Activated CD8-positive, alpha-beta memory T cell treated with anti-CD3 and anti-CD28 coated beads for 1 hour (primary cell): ENCODE measurements around the gene DHX35.

ENCODE experiments used
- DNase-seq, 2 donors: peaks; one replicate each; pipeline ENCODE4 v3.0.0-alpha.2; 2020; ENCODE audit warnings: low read depth in 1 of 2; ENCODE audit errors: extremely low read depth in 1 of 2

Gene DHX35

DNA sequence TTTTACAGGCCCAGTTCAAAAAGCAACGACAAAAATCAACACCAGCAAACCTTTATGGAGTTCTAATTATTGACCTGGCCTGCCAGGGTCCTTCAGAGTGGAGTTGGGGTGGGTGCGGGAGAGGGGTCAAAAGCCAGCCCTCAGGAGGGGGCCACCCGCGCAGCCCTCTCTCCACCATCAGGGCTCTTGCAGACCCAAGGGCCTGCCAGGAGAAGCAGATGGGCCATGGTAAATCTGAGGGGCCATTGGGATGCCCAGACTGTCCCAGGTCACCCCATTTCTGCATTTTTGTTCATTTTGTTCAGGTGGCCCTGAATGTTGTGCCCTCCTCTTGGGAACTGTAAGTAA, 88.4 kb downstream of the DHX35 start:
- no peak for DNase-seq

DNA sequence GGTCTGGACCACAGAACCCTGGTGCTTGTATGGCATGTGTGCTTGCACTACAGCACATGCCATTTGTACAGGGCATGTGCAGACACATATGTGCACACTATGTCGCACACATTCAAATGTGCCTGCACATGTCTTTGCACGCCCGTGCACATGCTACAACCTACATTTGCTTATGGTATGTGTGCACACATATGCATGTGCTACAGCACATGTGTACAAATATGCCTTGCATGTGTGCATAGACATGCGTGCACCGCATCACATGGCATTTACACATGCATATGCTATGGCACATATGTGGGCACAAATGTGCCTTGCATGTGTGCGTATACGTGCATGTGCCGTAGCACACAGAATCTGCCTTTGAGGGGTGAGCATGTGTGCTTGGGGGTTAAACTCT, 90.5 kb downstream of the DHX35 start:
- DNase-seq, result no peak

DNA sequence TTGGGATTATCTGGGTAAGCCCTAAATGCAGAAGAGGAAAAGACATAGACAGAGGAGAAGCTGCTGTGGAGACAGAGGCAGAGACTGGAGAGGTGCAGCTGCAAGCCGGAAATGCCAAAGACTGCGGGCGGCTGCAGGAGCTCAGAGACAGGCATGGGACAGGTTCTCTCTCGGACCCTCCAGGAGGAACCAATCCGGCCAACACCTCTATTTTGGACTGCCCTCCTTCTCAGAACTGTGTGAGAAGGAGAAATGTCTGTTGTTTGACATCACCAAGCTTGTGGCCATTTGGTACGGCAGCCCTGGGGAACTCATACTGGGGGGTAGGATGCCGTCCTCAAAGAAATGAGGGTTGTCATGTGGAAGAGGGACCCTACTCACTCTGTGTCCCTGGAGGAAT, 95.0 kb downstream of the DHX35 start:
- no peak for DNase-seq

DNA sequence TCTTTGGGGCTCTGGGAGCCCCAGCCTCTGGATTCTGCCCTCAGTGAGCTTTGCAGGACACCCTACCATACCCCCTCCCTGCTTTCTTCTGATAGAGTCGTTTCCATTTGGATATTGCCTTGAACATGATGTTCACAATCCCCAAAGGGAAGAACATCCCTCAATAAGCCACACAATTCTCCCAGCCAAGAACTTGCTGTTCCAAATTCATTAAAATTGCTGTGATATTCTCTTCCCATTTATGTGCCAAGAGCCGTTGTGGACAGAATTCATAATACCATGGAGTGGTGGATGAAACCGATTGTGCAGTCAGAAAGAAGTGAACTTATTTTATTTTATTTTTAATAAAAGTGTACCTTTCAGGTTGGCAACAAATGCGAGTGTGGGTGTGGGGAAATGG, 95.8 kb downstream of the DHX35 start:
- DNase-seq, result no peak

DNA sequence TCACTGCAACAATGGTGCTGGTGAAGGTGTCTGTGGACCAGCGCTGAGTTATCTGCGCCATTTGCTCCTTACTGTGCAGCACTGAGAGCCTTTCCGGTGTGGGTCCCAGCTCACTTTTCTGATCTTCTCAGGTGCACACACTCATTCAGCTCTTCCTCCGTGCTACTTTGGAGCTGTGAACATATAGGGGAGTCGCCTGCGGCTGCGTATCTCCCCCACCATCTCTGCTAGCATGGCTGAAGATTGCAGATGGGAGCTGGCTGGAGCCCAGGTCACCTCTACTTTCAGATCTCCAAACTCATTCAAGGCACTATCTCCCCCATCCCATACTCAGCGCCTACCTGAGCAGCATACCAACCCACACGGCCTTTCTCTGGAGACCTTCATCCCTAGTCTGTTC, 96.9 kb downstream of the DHX35 start:
- no peak for DNase-seq

DNA sequence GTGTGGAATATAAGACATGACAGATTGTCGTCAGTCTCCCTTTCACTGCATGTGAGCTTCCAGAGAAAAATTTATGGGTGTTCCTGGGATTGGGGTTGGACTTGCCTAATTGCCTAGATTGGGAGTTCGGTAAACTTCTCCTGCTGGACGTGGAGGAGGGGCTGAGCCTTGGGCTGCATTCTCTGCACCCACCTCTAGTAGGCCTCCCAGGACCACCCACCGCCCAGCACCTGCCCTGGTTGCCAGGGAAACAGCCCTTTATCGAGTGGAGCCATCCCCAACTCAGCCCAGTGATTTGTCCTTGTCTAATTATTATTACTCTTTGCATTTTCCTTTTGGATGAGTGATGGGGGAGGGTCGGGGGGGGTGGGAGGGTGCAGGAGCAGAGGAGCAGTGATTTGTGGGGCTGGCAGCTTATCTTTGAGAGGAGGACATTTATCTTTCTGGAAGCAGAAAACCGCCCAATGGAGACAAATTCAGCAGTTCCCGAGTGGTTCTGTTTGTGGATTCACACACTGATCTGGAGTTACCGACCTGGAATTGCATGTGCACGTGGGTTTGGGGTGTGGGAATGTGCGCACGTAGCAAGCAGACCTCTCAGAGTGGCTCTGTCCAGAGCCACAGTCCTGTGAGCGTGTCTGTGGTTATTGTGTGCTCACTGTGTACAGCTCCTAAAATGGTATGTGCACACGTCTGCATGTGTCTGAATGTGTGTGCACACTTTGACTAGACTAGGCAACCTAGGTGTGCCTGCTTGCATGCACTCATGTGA, 104.5 kb downstream of the DHX35 start:
- no peak for DNase-seq

DNA sequence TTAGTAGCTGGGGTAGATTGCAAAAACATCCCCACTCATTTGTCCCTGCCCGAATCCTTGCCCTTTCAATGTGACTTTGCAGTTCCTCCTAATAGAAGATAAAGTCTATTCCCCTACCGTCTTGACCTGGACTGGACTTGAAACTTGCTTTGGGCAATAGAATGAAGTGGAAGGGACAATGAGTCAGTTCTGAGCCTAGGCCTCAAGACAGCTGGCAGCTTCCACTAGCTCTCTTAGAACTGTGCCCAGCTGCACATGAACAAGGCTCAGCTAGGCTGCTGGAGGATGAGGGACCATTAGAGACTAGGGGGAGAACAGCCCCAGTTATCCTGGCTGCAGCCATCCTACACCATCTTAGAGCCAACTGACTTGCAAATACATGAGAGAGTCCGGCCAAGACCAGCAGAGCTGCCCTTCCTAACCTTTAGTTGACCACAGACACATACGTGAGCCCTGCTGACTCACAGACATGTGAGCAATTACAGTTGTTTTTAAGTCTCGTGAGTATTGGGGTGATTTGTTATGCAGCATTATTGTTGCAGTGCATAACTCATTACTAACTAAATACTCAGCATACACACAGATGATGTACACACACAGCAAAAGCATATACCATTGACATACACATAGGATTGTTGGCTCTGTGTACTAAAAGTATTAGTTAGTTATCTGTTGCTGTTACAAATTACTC, 105.5 kb downstream of the DHX35 start:
- DNase-seq, result no peak

DNA sequence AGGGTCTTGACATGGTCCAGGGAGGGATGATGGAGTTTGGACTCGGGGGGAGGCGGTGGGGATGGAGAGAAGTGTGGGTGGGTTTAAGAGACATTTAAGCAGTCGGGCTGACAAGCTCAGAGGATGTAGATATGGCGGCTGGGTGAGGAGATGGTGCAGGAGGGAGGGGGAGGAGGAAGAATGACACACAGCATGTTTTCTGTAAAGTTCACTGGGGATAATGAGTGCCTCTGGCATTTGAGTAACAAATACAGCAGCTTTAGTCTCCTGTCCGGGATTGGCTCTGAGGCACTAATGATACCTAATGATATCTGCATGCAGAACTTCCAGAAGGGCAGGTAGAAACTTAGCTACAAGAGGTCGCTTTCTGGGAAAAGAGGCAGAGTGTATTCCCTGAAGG, 107.8 kb downstream of the DHX35 start:
- DNase-seq, result no peak

DNA sequence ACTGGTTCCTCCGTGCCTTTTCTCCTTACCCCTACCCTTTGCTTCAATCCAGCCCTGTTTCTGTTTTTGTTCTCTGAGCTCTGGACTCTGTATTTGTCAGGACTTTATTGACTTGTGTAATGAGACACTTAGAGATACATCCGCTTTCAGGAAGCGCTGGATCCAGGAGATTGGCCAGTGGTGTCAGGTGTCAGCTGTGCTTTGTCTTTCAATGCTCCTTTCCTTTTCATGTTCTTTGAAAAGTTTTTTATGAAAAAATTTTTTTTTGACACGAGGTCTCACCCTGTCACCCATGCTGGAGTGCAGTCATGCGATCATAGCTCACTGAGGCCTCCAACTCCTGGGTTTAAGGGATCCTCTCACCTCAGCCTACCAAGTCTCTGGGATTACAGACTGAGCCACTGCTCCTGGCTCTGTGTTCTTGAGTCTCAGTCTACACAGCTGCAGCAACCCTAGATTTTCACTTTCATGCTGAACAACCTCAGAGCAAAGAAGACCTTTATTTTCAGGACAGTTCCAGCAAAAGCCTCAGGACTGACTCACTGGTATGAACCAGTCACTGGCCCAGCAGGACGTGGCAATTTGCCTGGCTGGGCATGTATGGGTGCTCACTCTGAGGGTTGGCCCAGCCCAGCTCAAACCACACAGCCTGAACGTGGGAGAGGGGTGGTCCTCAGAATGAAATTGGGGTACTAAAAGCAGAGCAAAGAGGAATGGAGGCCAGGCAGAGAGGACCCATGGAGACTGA, 108.5 kb downstream of the DHX35 start:
- DNase-seq, result no peak

DNA sequence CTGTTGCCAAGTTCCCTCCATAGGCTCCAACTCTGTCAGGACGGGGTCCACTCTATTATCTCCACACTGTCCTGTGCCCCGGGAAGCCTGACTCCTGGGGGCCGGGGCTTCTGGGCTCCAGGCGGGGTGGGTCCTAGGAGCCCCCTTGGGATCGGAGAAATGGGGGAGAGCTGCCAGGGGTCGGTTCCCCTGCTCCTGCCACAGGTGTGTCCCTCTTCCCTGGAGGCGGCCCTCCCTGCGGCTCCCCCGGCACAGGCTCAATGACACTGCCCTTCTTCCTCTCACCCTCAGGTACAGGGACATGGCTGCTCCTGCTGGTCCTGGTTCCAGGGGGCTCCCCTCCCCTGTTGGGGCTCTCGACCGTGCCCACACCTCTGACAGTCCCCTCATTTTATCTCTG, 110.0 kb downstream of the DHX35 start:
- DNase-seq, result no peak

DNA sequence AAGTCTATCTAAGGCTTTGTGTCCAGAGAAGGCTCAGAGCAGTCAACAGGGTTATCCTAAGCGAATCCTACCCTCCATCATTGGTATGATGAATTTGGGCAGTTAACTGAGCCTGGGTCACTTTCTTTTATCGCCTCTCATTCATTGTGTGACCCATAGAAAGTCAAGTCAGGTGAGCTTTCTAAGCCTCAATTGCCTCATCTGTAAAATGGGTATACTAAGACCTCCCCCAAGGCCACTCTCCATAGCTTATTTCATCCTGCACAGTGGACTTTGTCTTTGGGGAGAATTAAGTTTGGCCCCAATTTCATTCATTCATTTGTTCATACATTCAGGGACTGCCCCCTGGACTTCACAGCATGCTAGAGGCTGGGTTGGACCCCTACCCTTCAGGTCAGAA, 110.5 kb downstream of the DHX35 start:
- DNase-seq, result no peak

DNA sequence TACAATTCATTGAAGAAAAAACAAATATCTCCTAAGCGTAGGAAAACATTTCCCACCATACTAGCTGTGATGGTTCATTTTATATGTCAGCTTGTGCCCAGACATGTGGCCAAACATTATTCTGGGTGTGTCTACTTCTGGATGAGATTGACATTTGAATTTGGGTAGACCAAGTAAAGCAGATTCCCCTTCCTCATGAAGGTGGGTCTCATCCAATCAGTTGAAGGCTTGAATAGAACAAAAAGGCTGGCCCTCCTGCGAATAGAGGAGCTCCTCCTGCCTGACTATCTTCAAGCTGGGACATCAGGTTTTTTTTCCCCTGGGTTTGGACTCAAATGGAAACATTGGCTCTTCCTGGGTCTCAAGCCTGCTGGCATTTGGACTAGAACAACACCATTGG, 113.6 kb downstream of the DHX35 start:
- no peak for DNase-seq

DNA sequence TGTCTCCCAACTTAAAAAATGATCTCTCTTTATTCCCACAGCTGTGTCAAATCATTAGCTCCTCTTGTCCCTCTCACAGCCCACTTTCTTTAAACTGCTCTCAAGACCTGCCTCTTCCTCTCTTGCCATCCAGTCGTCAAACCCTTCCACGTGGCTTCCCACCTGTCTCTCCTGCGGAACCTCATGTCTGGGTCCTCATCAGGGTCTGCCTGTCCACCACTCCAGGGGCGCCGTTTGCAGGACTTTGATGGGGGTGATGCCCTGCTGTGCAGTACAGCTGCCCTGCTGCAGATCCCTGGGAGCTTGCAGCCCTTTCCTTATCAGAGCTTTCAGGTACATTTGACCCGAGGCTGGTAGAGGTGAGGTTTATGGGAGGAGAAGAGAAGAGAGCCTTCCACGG, 114.8 kb downstream of the DHX35 start:
- DNase-seq, result no peak

DNA sequence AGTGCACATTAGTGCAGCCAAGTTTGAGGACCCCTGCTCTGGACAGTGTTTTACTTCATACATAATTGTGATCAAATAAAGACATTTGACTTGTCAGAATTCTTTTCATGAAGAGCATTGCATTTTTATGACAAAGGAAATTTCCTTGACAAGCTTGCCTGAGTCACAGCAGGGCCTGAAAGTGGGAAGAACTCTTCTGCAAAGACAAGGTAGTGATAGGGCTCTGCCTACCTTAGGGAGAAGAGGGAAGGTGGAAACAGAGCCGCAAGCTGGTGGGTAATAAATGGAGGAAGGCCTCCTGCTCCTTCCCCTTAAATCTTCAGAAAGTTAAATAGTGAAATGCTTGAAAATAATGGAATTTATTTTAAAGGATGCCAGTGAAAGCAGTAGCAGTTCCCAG, 118.2 kb downstream of the DHX35 start:
- no peak for DNase-seq

DNA sequence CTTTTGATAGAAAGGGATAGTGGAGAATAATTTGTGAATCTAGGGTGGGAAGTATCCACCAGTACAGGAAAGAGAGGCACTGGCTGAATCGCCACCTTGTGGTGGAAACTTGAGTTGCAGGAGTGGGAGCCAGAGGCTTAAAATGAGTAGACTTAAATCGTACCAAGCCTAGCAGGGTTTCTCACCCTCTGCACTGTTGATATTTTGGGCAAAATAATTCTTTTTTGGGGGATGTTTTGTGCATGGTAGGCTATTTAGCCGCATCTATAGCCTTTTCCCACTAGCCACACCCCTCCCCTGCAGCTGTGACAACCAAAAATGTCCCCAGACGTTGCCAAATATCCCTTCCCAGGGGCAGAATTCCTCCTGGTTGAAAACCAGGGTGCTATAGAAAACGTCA, 119.1 kb downstream of the DHX35 start:
- peak; percentile 51 to 71 for DNase-seq

DNA sequence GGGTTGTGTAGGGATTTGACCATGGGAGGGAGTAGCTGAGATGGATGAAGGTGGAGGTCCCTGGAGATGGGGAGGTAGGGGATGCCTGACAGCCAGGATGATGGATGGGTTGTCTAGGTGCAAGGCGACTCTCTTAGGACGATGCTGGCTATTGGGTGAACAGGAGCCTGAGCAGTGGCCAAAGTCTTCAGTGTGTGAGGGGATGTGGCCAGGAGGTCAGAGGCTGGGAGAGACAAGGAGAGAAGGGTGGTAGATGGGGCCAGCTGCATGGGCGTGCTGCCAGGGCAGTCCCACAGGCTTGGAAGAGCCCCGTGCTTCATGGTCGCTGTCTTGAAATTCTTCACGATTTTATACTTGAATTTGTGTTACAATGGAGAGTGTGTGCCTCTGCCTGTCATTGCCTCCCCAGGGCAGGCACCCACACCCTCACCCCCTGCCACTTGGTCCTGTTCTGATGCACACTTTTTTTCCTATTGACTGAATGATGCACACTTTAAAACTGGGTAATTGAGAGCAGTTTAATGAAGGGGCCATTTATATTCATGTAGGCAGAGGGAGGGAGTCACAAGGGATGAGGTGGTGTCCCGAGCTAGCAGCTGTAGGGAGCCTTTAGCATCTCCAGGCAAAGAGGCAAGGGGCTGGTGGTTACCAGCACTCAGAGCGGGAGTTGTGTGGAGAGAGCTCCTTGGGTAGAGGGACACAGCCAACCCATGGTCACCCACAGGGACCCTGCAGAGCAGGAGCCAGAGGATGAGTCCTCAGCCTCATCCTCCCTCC, 120.7 kb downstream of the DHX35 start:
- DNase-seq, result no peak

DNA sequence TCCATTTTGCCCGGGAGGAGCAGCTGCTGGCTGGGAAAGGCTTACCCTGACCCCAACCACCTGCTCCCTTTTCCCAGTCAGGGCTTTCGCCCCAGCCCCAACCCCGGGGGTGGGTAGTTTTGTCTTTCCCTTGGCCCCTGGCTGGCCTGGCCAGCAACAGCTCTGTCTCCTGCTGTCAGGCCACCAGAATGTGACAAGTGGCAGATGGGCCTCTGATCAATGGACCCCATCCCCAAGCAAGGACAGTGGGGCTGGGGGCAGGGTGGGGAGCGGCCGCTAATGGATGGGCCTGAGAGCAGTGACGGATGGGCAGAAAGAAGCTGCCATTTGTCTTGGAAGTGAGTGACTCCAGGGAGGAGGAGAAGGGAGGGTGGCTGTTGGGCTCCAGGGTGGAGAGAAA, 121.6 kb downstream of the DHX35 start:
- no peak for DNase-seq

DNA sequence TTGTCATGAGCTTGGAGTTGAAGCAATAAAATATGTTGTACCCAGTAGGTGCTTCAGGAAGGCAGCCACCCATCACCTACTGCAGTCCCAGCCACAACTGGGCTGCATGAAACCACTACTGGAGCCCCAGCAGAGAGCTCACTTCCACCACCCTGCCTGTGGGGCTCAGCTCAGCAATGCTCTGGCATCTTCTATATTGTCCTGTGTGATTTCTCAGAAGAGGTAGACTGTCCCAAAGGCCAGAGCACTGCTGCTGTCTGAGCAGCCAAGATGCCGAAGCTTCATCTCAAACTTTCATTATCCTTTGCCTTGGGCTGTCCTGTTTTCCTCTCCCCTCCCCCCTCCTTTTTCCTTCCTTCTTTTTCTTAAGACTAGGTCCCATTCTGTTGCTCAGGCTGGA, 126.9 kb downstream of the DHX35 start:
- no peak for DNase-seq
